ENCODE results near the gene CHL1.

- no peak for TF ChIP-seq POLR2A (IDR thresholded peaks at IDR 0.05; ENCODE audit: extremely low read depth, insufficient read length)
- TF ChIP-seq CTCF (IDR thresholded peaks at IDR 0.05; ENCODE audit: low read depth, low read length): no peak
- TF ChIP-seq, protein P1, sequence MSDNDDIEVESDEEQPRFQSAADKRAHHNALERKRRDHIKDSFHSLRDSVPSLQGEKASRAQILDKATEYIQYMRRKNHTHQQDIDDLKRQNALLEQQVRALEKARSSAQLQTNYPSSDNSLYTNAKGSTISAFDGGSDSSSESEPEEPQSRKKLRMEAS (IDR thresholded peaks at IDR 0.05; ENCODE audit: low read depth, low read length): no peak
- TF ChIP-seq MYC (IDR thresholded peaks at IDR 0.05; ENCODE audit: low read depth, low read length): no peak
Measured at GRCh38 chr3:347581-347980, 151.0 kb downstream of the CHL1 start.

Measured in NB4 (cell line).